Measurements from ENCODE around the gene PALLD. TPM values are rescaled to one million over a fixed set of nuclear protein-coding genes. Genes with fewer than 3 reads are reported as not detected.

Gene PALLD
- total RNA-seq, 3 donors from 2014 or later, result 0.94 to 2.4 (median 1.2) TPM

DNA sequence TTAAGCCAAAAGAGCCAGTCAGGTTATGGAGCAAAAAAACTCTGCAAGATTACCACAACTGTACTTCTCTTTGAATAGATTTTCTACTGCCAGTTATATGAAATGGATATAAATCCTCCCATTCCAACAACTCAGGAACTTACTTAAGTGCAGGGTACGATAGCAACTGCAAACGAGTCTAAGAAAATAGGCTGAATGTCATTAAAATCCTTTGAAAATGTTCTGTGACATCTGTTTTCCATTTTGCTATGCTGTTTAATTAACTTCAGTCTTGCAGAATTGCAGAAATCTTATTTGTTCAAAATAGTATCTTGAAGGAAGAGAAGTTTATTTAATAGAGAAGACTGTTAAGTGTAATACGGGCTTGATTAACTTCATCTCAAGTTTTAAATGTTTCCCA lies 243.8 kb downstream of the PALLD start:
- DNase-seq (no peak), ATAC-seq (no peak)
- Mint-ChIP-seq H3K27me3 (ENCODE audit: low read depth) (peaks cover 6% of the 10 kb centered on the region), H3K4me3 (no peak overlapping the region), H3K36me3 (ENCODE audit: insufficient read depth) (no peaks in the 10 kb centered on the region), H3K4me1 (ENCODE audit: low read depth) (no peaks in the 10 kb centered on the region), H3K9me3 (no peaks in the 10 kb centered on the region)

GRCh38 chr4:168741281-168742173 lies 244.7 kb downstream of the PALLD start:
- Mint-ChIP-seq H3K9me3 (no peaks in the 10 kb centered on the region), H3K36me3 (ENCODE audit: insufficient read depth) (no peaks in the 10 kb centered on the region), H3K4me3 (no peak overlapping the region), H3K4me1 (ENCODE audit: low read depth) (no peaks in the 10 kb centered on the region), H3K27me3 (ENCODE audit: low read depth) (peaks cover 7% of the 10 kb centered on the region)
- DNase-seq, result no peak
- ATAC-seq, result no peak

GRCh38 chr4:168743131-168743530 lies 246.3 kb downstream of the PALLD start:
- no peaks in the 10 kb centered on the region for H3K4me1 Mint-ChIP-seq (ENCODE audit: low read depth)
- H3K4me3 Mint-ChIP-seq, result no peak overlapping the region
- H3K36me3 Mint-ChIP-seq (ENCODE audit: insufficient read depth), result no peaks in the 10 kb centered on the region
- no peak for DNase-seq
- H3K9me3 Mint-ChIP-seq, result no peaks in the 10 kb centered on the region
- no peak for ATAC-seq
- H3K27me3 Mint-ChIP-seq (ENCODE audit: low read depth), result peaks cover 10% of the 10 kb centered on the region

- DNase-seq (no peak), ATAC-seq (no peak)
- no peaks in the 10 kb centered on the region for H3K9me3 Mint-ChIP-seq
- H3K27me3 Mint-ChIP-seq (ENCODE audit: low read depth), result peaks cover 10% of the 10 kb centered on the region
- H3K4me1 Mint-ChIP-seq (ENCODE audit: low read depth), result no peaks in the 10 kb centered on the region
- H3K36me3 Mint-ChIP-seq (ENCODE audit: insufficient read depth), result no peaks in the 10 kb centered on the region
- no peak overlapping the region for H3K4me3 Mint-ChIP-seq
These were observed 246.7 kb downstream of the PALLD start for GRCh38 chr4:168743601-168744000.

GRCh38 chr4:168744021-168744420 lies 247.2 kb downstream of the PALLD start:
- Mint-ChIP-seq H3K4me1 (ENCODE audit: low read depth) (no peaks in the 10 kb centered on the region), H3K4me3 (no peak overlapping the region), H3K27me3 (ENCODE audit: low read depth) (peaks cover 10% of the 10 kb centered on the region), H3K36me3 (ENCODE audit: insufficient read depth) (no peaks in the 10 kb centered on the region), H3K9me3 (no peaks in the 10 kb centered on the region)
- DNase-seq (no peak), ATAC-seq (no peak)

- Mint-ChIP-seq H3K4me3 (no peak overlapping the region), H3K27me3 (ENCODE audit: low read depth) (peaks cover 10% of the 10 kb centered on the region), H3K9me3 (no peaks in the 10 kb centered on the region), H3K4me1 (ENCODE audit: low read depth) (no peaks in the 10 kb centered on the region), H3K36me3 (ENCODE audit: insufficient read depth) (no peaks in the 10 kb centered on the region)
- DNase-seq, result no peak
- no peak for ATAC-seq
These were observed 252.0 kb downstream of the PALLD start for GRCh38 chr4:168748807-168749206.

- Mint-ChIP-seq H3K4me3 (no peak overlapping the region), H3K4me1 (ENCODE audit: low read depth) (no peaks in the 10 kb centered on the region), H3K27me3 (ENCODE audit: low read depth) (peaks cover 11% of the 10 kb centered on the region), H3K36me3 (ENCODE audit: insufficient read depth) (no peaks in the 10 kb centered on the region), H3K9me3 (no peaks in the 10 kb centered on the region)
- ATAC-seq, result no peak
- no peak for DNase-seq
These were observed 254.7 kb downstream of the PALLD start for GRCh38 chr4:168751263-168752225.

DNA sequence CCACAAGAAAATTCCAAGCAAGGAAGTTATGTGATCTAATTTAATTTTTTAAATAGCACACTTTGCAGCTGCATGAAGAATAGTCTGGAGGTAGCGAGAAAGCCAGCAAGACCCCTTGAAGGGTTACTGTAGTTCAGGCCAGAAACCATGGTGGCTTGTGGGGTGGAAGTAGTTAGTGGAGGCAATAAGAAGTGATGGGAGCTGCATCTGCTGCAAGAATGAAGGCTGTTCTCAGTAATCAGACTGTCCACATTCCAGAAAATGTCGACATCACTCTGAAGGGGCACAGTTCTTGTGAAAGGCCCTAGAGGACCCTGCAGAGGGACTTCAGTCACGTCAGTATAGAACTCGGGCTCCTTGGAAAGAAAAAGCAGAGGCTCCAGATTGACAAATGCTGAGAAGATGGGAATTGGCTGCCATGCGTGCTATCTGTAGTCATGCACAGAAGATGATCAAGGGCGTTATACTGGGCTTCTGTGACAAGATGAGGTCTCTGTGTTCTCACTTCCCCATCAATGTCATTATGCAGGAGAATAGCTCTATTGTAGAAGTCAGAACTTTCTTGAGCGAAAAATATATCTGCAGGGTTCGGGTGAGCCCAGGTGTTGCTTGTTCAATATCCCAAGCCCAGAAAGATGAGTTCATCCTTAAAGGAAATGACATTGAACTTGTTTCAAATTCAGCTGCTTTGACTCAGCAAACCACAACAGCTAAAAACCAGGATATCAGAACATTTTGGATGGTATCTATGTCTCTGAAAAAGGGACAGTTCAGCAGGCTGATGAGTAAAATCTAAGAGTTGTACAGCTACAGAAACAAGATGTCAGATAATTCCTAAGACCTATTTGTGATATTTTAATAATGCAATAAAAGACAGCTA lies 259.0 kb downstream of the PALLD start:
- Mint-ChIP-seq H3K36me3 (ENCODE audit: insufficient read depth) (no peaks in the 10 kb centered on the region), H3K27me3 (ENCODE audit: low read depth) (peaks cover 7% of the 10 kb centered on the region), H3K4me1 (ENCODE audit: low read depth) (peaks cover 1% of the 10 kb centered on the region), H3K9me3 (no peaks in the 10 kb centered on the region), H3K4me3 (no peak overlapping the region)
- ATAC-seq, result no peak
- no peak for DNase-seq

- ATAC-seq (no peak), DNase-seq (no peak)
- H3K27me3 Mint-ChIP-seq (ENCODE audit: low read depth), result peaks cover 7% of the 10 kb centered on the region
- H3K4me3 Mint-ChIP-seq, result no peak overlapping the region
- no peaks in the 10 kb centered on the region for H3K36me3 Mint-ChIP-seq (ENCODE audit: insufficient read depth)
- no peaks in the 10 kb centered on the region for H3K9me3 Mint-ChIP-seq
- H3K4me1 Mint-ChIP-seq (ENCODE audit: low read depth), result peaks cover 1% of the 10 kb centered on the region
These were observed 260.6 kb downstream of the PALLD start for GRCh38 chr4:168757500-168757899.

GRCh38 chr4:168758351-168758876 lies 261.6 kb downstream of the PALLD start:
- Mint-ChIP-seq H3K4me3 (no peak overlapping the region), H3K27me3 (ENCODE audit: low read depth) (peaks cover 7% of the 10 kb centered on the region), H3K36me3 (ENCODE audit: insufficient read depth) (no peaks in the 10 kb centered on the region), H3K9me3 (no peaks in the 10 kb centered on the region), H3K4me1 (ENCODE audit: low read depth) (peaks cover 1% of the 10 kb centered on the region)
- DNase-seq, result no peak
- ATAC-seq, result no peak

DNA sequence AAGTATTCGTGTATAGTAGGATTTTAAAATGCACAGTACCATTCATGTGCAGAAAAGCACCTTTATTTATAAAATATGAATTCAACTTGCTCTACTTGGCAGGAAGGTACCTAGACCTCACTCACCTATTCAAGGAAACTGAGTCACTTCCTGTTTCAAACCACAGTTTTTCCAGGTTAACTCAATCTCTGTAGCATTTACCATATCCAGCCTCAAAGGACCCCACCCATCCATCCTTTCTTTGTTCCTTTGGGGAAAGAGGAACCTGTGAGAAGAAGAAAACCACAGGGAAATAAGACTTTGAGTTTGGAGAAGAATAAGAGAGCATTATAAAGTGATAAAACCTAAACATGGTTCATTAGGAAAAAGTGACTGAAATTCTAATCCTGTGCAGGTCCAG lies 262.5 kb downstream of the PALLD start:
- Mint-ChIP-seq H3K27me3 (ENCODE audit: low read depth) (peaks cover 7% of the 10 kb centered on the region), H3K4me3 (no peak overlapping the region), H3K9me3 (no peaks in the 10 kb centered on the region), H3K4me1 (ENCODE audit: low read depth) (peaks cover 1% of the 10 kb centered on the region), H3K36me3 (ENCODE audit: insufficient read depth) (no peaks in the 10 kb centered on the region)
- ATAC-seq, result no peak
- DNase-seq, result no peak

- peaks cover 5% of the 10 kb centered on the region for H3K27me3 Mint-ChIP-seq (ENCODE audit: low read depth)
- H3K4me3 Mint-ChIP-seq, result no peak overlapping the region
- DNase-seq (no peak), ATAC-seq (no peak)
- H3K4me1 Mint-ChIP-seq (ENCODE audit: low read depth), result peaks cover 1% of the 10 kb centered on the region
- H3K36me3 Mint-ChIP-seq (ENCODE audit: insufficient read depth), result no peaks in the 10 kb centered on the region
- no peaks in the 10 kb centered on the region for H3K9me3 Mint-ChIP-seq
These were observed 263.2 kb downstream of the PALLD start for GRCh38 chr4:168759959-168760527.

DNA sequence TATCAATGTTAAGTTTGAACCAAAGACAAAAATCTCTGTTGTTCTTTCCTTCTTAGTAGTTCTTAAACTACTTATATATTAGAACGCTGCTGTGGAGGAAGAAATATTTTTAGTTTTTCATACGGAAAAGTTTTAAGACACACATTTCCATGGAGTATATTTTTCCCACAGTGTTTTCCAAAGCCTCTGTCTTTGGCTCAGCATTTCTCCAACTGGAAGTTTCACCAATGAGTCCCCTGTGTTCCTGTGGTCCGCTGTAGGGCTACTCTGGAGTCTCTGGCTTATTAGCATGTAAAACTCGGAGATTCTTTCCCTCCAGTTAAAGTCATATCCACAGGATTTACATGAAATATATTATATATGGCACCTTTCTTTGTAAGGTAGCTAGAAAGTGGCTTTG lies 264.2 kb downstream of the PALLD start:
- peaks cover 3% of the 10 kb centered on the region for H3K27me3 Mint-ChIP-seq (ENCODE audit: low read depth)
- H3K4me1 Mint-ChIP-seq (ENCODE audit: low read depth), result peaks cover 1% of the 10 kb centered on the region
- ATAC-seq, result no peak
- H3K4me3 Mint-ChIP-seq, result no peak overlapping the region
- no peak for DNase-seq
- H3K9me3 Mint-ChIP-seq, result no peaks in the 10 kb centered on the region
- no peaks in the 10 kb centered on the region for H3K36me3 Mint-ChIP-seq (ENCODE audit: insufficient read depth)
